Esophagus muscularis mucosa (tissue), 4 donors: ENCODE data around the gene CALCB. TPM values are rescaled to one million over a fixed set of nuclear protein-coding genes. Genes with fewer than 3 reads are reported as not detected.

Experiments
- DNase-seq: peaks from one replicate; pipeline ENCODE4 v3.0.0-alpha.2; 2017; ENCODE audit errors: extremely low spot score
- H3K27ac ChIP-seq, 4 donors: fragments of 200-600 bp; sonication (generic); replicated peaks in 1 of 4; 1 replicate in 3 of 4; 2 replicates in 1 of 4; pipeline ENCODE4 v1.5.1; 2016 to 2019; ENCODE audit warnings: mild to moderate bottlenecking in 1 of 4
- H3K27me3 ChIP-seq, 4 donors: fragments of 200-600 bp; sonication (generic); one replicate each; pipeline versions ENCODE4 v1.5.1 to v1.6.0; 2016 to 2019
- H3K36me3 ChIP-seq, 4 donors: fragments of 200-600 bp; sonication (generic); one replicate each; pipeline ENCODE4 v1.5.1; 2016 to 2019
- H3K4me1 ChIP-seq, 4 donors: fragments of 200-600 bp; sonication (generic); one replicate each; pipeline ENCODE4 v1.5.1; 2016 to 2019
- H3K4me3 ChIP-seq, 4 donors: fragments of 200-600 bp; sonication (generic); 1 replicate in 2 of 4; 2 replicates in 2 of 4; pipeline ENCODE4 v1.5.1; 2016 to 2019; ENCODE audit warnings: mild to moderate bottlenecking in 4 of 4, moderate library complexity in 1 of 4
- H3K9me3 ChIP-seq, 4 donors: fragments of 200-600 bp; sonication (generic); 1 replicate in 3 of 4; 2 replicates in 1 of 4; pipeline ENCODE4 v1.5.1; 2016 to 2019
- EP300 ChIP-seq: sonication (generic); formaldehyde crosslinking; IDR thresholded peaks from one replicate; pipeline ENCODE4 v1.6.1; 2017; ENCODE audit warnings: antibody characterized with exemption
- POLR2A ChIP-seq: fragments of 450-650 bp; IDR thresholded peaks from one replicate; pipeline ENCODE4 v1.6.1; 2017; ENCODE audit warnings: antibody characterized with exemption, moderate library complexity, mild to moderate bottlenecking, low read depth
- POLR2AphosphoS5 ChIP-seq, 2 donors: sonication (generic); formaldehyde crosslinking; IDR thresholded peaks; one replicate each; pipeline ENCODE4 v1.6.1; 2017; ENCODE audit warnings: antibody characterized with exemption in 2 of 2
- WGBS: methylation state at CpG from one replicate; pipeline ENCODE4 v1.1.5; 2018; 5-methylcytosine and 5-hydroxymethylcytosine counted together
- intact Hi-C: fragments of 100-400 bp; cut with DNase I; formaldehyde crosslinking; loops from one replicate; pipeline ENCODE4 v1.15.1; 2023
- total RNA-seq, 4 donors: library from RNA; depleted of rRNA; stranded (reverse); fragments of >200 nt; gene quantifications; one replicate each; pipeline versions ENCODE4 v1.1.0 to v1.2.1, GENCODE V29; 2016
- TF ChIP-seq, protein P1 (sequence below), 3 experiments: fragments of 200-600 bp in 2 of 3; fragments of 450-650 bp in 1 of 3; sonication (generic) in 2 of 3; IDR thresholded peaks; one replicate each; pipeline ENCODE4 v1.5.1; 2017 to 2019; ENCODE audit warnings: antibody characterized with exemption in 3 of 3, mild to moderate bottlenecking in 2 of 3, moderate library complexity in 1 of 3

The CALCB gene
- total RNA-seq, 4 donors from 2014 or later: not detected

DNA sequence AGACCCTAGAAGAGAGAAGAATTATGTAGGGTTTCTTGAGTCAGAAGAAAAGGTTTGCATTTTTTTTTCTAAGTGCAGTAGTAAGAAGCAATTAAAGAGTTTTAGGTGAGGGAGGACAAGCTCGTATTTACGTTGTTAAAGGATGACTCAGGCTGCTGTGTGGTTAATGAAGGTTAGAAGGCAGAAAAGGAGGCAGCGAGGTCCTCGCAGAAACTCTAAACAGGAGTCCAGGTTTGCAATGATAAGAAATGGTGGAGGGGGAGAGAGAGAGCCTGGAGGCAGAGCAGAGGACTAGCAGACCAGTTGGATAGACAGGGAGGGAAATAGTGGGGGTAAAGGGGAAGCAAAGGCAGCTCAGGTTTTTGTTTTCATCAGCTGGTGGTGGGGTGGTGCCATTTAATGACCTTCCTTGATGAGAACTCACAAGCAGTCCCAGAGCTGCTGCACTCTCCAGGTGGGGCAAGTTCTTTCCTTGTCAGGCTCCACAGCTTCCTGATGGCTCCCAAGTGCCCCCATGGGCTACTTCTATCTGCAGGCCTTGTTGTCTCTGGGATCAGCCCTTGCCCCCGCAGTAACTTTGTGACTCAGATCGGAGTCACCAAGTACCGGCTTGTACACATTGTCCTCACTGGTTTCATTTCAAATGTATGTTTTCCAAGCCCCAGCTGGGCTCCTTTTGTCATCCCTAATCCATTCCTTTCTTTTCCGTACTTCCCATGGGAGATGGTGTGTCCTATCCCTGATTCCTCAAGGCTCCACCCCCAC is 33.0 kb downstream of the CALCB start:
- DNase-seq: peak; percentile 87
- H3K9me3 ChIP-seq: peaks cover 0 to 15% (median 0%) of the 10 kb centered on the region in 4 donors
- H3K27me3 ChIP-seq: no peaks in the 10 kb centered on the region
- no peaks in the 10 kb centered on the region for H3K36me3 ChIP-seq
- no peaks in the 10 kb centered on the region for H3K4me1 ChIP-seq
- no peak overlapping the region for H3K4me3 ChIP-seq
- no peak overlapping the region for H3K27ac ChIP-seq
- TF ChIP-seq POLR2A (no peak), EP300 (no peak), POLR2AphosphoS5 (IDR thresholded peaks at IDR 0.05) (no peak)
- TF ChIP-seq, protein P1, sequence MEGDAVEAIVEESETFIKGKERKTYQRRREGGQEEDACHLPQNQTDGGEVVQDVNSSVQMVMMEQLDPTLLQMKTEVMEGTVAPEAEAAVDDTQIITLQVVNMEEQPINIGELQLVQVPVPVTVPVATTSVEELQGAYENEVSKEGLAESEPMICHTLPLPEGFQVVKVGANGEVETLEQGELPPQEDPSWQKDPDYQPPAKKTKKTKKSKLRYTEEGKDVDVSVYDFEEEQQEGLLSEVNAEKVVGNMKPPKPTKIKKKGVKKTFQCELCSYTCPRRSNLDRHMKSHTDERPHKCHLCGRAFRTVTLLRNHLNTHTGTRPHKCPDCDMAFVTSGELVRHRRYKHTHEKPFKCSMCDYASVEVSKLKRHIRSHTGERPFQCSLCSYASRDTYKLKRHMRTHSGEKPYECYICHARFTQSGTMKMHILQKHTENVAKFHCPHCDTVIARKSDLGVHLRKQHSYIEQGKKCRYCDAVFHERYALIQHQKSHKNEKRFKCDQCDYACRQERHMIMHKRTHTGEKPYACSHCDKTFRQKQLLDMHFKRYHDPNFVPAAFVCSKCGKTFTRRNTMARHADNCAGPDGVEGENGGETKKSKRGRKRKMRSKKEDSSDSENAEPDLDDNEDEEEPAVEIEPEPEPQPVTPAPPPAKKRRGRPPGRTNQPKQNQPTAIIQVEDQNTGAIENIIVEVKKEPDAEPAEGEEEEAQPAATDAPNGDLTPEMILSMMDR (IDR thresholded peaks at IDR 0.05): no peak
- 88% methylated on average over 8 of the region's 8 CpGs for WGBS
- intact Hi-C loops: no loop called here

DNA sequence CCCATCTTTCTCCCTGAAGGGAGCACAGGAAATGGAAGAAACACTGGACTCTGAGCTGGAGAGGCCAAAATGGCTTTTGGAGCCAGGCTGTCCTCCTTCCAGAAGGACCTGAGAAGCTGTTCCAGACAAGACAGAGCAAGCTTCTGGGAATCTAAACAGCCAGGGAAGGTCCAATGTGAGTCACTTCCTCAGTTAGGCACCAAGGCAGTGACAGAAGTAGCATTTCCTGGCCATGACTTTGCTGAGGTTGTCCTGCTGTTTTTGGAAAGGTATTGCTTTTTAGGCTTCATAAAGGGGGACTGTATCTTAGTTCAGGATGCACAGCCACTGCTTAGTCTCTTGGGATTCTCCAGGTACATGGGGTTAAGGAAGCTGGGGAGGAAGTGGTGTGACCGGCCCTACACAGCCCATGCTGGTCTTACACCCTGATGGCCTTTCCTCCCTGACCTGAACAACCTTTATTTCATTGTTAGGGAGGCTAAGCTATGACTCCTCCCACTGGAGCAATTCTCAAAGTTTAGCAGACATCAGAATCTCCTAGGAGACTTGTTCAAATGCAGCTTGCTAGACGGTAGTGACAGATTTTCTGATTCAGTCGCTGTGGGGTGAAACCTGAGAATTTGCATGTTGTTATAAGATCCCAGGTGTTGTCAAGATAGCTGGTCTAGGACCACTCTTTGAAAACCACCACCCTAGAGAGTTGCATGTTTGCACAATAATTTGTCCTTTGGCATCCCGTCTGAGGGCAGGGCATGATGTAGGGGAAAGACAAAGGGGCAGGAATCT is 34.5 kb downstream of the CALCB start:
- peaks cover 0 to 14% (median 0%) of the 10 kb centered on the region in 4 donors for H3K9me3 ChIP-seq
- TF ChIP-seq POLR2A (no peak), EP300 (no peak), POLR2AphosphoS5 (IDR thresholded peaks at IDR 0.05) (no peak)
- TF ChIP-seq, protein P1 (IDR thresholded peaks at IDR 0.05): no peak
- no peak overlapping the region for H3K4me3 ChIP-seq
- WGBS: 81% methylated on average over 3 of the region's 4 CpGs
- DNase-seq: peak; percentile 60
- H3K36me3 ChIP-seq: no peaks in the 10 kb centered on the region
- no peaks in the 10 kb centered on the region for H3K27me3 ChIP-seq
- peaks cover 0 to 3% (median 0%) of the 10 kb centered on the region in 4 donors for H3K4me1 ChIP-seq
- intact Hi-C loops: no loop called here
- H3K27ac ChIP-seq: no peak overlapping the region

DNA sequence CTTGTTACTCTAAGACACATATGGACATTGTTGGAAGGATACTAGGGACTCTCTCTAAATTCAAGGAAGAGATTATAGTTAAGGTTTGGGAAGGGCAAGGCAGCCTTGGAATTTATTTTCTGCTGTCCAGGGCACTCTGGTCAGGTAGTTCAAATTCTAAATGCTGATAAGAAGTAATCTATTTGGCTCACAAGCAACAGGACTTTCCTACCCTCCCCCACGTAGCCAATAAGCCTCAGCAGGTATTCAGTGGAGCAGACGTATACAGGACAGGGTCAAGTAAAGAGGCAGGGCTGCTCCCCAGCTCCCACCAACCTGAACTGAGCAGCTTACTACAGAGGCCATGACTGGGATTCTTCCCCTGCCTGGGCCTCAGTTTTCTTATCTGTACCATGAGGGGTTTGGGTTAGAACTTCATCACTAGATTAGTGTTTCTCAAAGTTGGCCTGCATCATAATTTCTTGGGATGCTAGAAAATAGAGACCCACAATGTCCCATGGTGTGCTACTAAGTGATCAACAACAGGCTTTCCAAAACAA is 35.3 kb downstream of the CALCB start:
- intact Hi-C loops: no loop called here
- Histone ChIP-seq H3K27ac (no peak overlapping the region), H3K27me3 (no peaks in the 10 kb centered on the region), H3K4me1 (peaks cover 0 to 4% (median 0%) of the 10 kb centered on the region in 4 donors), H3K36me3 (no peaks in the 10 kb centered on the region), H3K9me3 (peaks cover 0 to 7% (median 0%) of the 10 kb centered on the region in 4 donors), H3K4me3 (no peak overlapping the region)
- 92% methylated on average over 2 of the region's 2 CpGs for WGBS
- peak; percentile 75 for DNase-seq
- TF ChIP-seq POLR2AphosphoS5 (IDR thresholded peaks at IDR 0.05) (no peak), POLR2A (no peak), EP300 (no peak)

DNA sequence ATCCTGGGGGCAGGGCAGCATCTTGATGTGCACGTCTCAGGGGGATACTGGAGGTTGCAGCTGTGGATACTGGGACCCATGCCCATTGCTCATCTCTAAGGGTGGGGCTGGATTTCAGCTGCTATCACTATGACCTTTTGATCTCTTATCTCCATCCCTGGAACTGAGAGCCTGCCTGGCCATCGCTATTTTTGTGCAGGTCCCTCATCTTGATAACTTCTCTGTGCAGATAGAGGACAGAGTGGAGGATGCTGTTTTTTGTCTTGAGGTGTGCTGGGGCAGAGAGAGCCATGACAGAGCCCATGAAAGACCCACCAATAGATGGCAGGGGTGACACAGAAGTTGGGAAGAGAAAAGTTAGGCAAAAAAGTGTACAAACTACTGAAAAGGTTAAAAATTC is 36.2 kb downstream of the CALCB start:
- WGBS: 91% methylated on average over 2 of the region's 2 CpGs
- TF ChIP-seq POLR2AphosphoS5 (IDR thresholded peaks at IDR 0.05) (no peak), POLR2A (no peak), EP300 (no peak)
- TF ChIP-seq, protein P1 (IDR thresholded peaks at IDR 0.05): no peak

DNA sequence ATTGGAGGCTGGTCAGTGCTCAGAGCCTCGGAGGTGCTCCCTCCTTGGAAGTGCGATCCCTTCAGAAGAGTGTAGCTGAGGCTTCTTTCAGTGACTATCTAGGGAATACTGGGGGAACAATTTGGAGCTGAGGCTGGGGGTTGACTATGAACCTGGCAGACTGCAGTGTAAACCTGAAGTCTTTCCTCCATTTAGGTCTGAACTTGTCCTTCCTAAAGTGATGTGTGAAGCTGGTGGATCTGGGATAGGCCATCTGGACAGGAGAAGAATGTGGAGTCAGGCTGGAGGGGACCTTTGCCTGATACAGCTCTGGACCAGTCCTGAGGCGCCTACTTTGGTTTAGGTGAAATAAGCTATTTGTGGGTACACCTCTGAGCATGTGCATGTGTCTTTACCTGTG is 37.8 kb downstream of the CALCB start:
- WGBS: 89% methylated on average over 3 of the region's 3 CpGs
- intact Hi-C loops: no loop called here
- no peak for TF ChIP-seq POLR2A
- TF ChIP-seq, protein P1 (IDR thresholded peaks at IDR 0.05): no peak
- TF ChIP-seq EP300: no peak
- no peak for TF ChIP-seq POLR2AphosphoS5 (IDR thresholded peaks at IDR 0.05)

More for the DNA sequence above, 36.2 kb downstream of the CALCB start:
- Histone ChIP-seq H3K4me3 (no peak overlapping the region), H3K4me1 (peaks cover 0 to 11% (median 5%) of the 10 kb centered on the region in 4 donors), H3K36me3 (no peaks in the 10 kb centered on the region), H3K27ac (no peak overlapping the region), H3K27me3 (peaks cover 0 to 8% (median 0%) of the 10 kb centered on the region in 4 donors), H3K9me3 (no peaks in the 10 kb centered on the region)
- DNase-seq: peak; percentile 75
- intact Hi-C loops: no loop called here

More for the DNA sequence above, 37.8 kb downstream of the CALCB start:
- Histone ChIP-seq H3K4me3 (no peak overlapping the region), H3K27ac (no peak overlapping the region), H3K4me1 (peaks cover 0 to 17% (median 10%) of the 10 kb centered on the region in 4 donors), H3K27me3 (peaks cover 0 to 24% (median 0%) of the 10 kb centered on the region in 4 donors), H3K9me3 (no peaks in the 10 kb centered on the region), H3K36me3 (no peaks in the 10 kb centered on the region)
- DNase-seq: peak; percentile 83
